Endothelial cell of hepatic sinusoid (primary cell): ENCODE data around the gene CMSS1.

Experiments
- in situ Hi-C: cut with HindIII; loops from 2 replicates; pipeline ENCODE4 v1.10.0; 2017; ENCODE audit warnings: low sequenced_read_pairs

The CMSS1 gene

GRCh38 chr3:100010087-100010417 lies 192.4 kb downstream of the CMSS1 start:
- in situ Hi-C loops, result no loop called here

- in situ Hi-C loops, result no loop called here
These were observed 201.1 kb downstream of the CMSS1 start for GRCh38 chr3:100018806-100019205.

- in situ Hi-C loops, result no loop called here
These were observed 202.1 kb downstream of the CMSS1 start for GRCh38 chr3:100019719-100020118.

- in situ Hi-C loops, result no loop called here
These were observed 203.4 kb downstream of the CMSS1 start for GRCh38 chr3:100020876-100021644.

- in situ Hi-C loops, result no loop called here
These were observed 204.8 kb downstream of the CMSS1 start for GRCh38 chr3:100022506-100022905.

GRCh38 chr3:100023150-100023549 lies 205.5 kb downstream of the CMSS1 start:
- in situ Hi-C loops, result no loop called here

- in situ Hi-C loops, result no loop called here
These were observed 205.9 kb downstream of the CMSS1 start for GRCh38 chr3:100023595-100023994.

- in situ Hi-C loops, result no loop called here
These were observed 207.1 kb downstream of the CMSS1 start for GRCh38 chr3:100024520-100025303.

- in situ Hi-C loops, result no loop called here
These were observed 209.7 kb downstream of the CMSS1 start for GRCh38 chr3:100027321-100027720.

- in situ Hi-C loops, result no loop called here
These were observed 211.4 kb downstream of the CMSS1 start for GRCh38 chr3:100029052-100029451.

GRCh38 chr3:100029689-100030088 lies 212.0 kb downstream of the CMSS1 start:
- in situ Hi-C loops, result no loop called here

- in situ Hi-C loops, result no loop called here
These were observed 212.7 kb downstream of the CMSS1 start for GRCh38 chr3:100030346-100030745.

- in situ Hi-C loops, result no loop called here
These were observed 213.3 kb downstream of the CMSS1 start for GRCh38 chr3:100030914-100031425.

GRCh38 chr3:100032243-100032642 lies 214.6 kb downstream of the CMSS1 start:
- in situ Hi-C loops, result no loop called here

GRCh38 chr3:100033184-100033583 lies 215.5 kb downstream of the CMSS1 start:
- in situ Hi-C loops, result no loop called here

- in situ Hi-C loops, result no loop called here
These were observed 216.3 kb downstream of the CMSS1 start for GRCh38 chr3:100033903-100034471.

- in situ Hi-C loops, result no loop called here
These were observed 221.4 kb downstream of the CMSS1 start for GRCh38 chr3:100039075-100039474.

- in situ Hi-C loops, result no loop called here
These were observed 223.0 kb downstream of the CMSS1 start for GRCh38 chr3:100040451-100041225.

- in situ Hi-C loops, result no loop called here
These were observed 223.7 kb downstream of the CMSS1 start for GRCh38 chr3:100041328-100041749.

GRCh38 chr3:100042166-100042981 lies 224.7 kb downstream of the CMSS1 start:
- in situ Hi-C loops, result no loop called here
